Dermis lymphatic vessel endothelial cell (primary cell): ENCODE data around the gene DES. TPM values are rescaled to one million over a fixed set of nuclear protein-coding genes. Genes with fewer than 3 reads are reported as not detected.

ENCODE experiments used
- total RNA-seq: library from RNA; depleted of rRNA; stranded (reverse); fragments of >200 nt; gene quantifications from 2 replicates; pipeline ENCODE4 v1.2.1, GENCODE V29; 2014

DES gene
- total RNA-seq = not detected in 2 replicates

DNA sequence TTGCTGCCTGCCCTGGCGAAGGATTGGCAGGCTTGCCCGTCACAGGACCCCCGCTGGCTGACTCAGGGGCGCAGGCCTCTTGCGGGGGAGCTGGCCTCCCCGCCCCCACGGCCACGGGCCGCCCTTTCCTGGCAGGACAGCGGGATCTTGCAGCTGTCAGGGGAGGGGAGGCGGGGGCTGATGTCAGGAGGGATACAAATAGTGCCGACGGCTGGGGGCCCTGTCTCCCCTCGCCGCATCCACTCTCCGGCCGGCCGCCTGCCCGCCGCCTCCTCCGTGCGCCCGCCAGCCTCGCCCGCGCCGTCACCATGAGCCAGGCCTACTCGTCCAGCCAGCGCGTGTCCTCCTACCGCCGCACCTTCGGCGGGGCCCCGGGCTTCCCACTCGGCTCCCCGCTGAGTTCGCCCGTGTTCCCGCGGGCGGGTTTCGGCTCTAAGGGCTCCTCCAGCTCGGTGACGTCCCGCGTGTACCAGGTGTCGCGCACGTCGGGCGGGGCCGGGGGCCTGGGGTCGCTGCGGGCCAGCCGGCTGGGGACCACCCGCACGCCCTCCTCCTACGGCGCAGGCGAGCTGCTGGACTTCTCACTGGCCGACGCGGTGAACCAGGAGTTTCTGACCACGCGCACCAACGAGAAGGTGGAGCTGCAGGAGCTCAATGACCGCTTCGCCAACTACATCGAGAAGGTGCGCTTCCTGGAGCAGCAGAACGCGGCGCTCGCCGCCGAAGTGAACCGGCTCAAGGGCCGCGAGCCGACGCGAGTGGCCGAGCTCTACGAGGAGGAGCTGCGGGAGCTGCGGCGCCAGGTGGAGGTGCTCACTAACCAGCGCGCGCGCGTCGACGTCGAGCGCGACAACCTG is at the start of gene DES:
DES (plus strand) TSS at position 223 of the 857 bp plus-strand sequence; CDS start at position 309, 86 bp downstream.

GRCh38 chr2:219387306-219388120 is 30.7 kb upstream of the DES start, which contains the start of gene DNPEP:
Gene DNPEP (minus strand): TSS chr2:219387912. CDS start chr2:219387794, 118 bp downstream.

GRCh38 chr2:219434718-219435525 is 16.7 kb downstream of the DES start, which contains the start of gene SPEG:
Gene SPEG (plus strand): TSS chr2:219434843. CDS start chr2:219434978, 135 bp downstream.

Other genes starting within 250 kb of the DES start
- 0.54 and 1.2 TPM in 2 replicates for gene SLC23A3, start 248.3 kb upstream of the DES start, total RNA-seq
- gene CNPPD1, start 241.5 kb upstream of the DES start, total RNA-seq = 22.7 and 28.3 TPM in 2 replicates
- gene RETREG2, start 240.1 kb upstream of the DES start, total RNA-seq = 65.0 and 65.4 TPM in 2 replicates
- 19.2 and 30.6 TPM in 2 replicates for gene ZFAND2B, start 211.6 kb upstream of the DES start, total RNA-seq
- 18.7 and 25.5 TPM in 2 replicates for gene ABCB6, start 199.4 kb upstream of the DES start, total RNA-seq
- gene ATG9A, start 188.7 kb upstream of the DES start, total RNA-seq = 41.2 and 43.8 TPM in 2 replicates
- gene ANKZF1, start 188.6 kb upstream of the DES start, total RNA-seq = 20.5 and 22.2 TPM in 2 replicates
- gene GLB1L, start 172.9 kb upstream of the DES start, total RNA-seq = 3.0 and 4.1 TPM in 2 replicates
- gene STK16, start 172.9 kb upstream of the DES start, total RNA-seq = 17.7 and 20.8 TPM in 2 replicates
- not detected in 2 replicates for gene TUBA4B, start 165.1 kb upstream of the DES start, total RNA-seq
- gene TUBA4A, start 164.5 kb upstream of the DES start, total RNA-seq = 10.2 and 11.3 TPM in 2 replicates
- gene DNAJB2, start 139.0 kb upstream of the DES start, total RNA-seq = 20.8 and 21.1 TPM in 2 replicates
- gene PTPRN, start 109.0 kb upstream of the DES start, total RNA-seq = not detected in 2 replicates
- gene RESP18, start 85.6 kb upstream of the DES start, total RNA-seq = not detected in 2 replicates
- gene DNPEP, start 30.5 kb upstream of the DES start, total RNA-seq = 58.8 and 67.3 TPM in 2 replicates
- gene SPEG, start 16.5 kb downstream of the DES start, total RNA-seq = 0.54 TPM in 1 of 2 replicates, not detected in the other
- 19.5 and 25.0 TPM in 2 replicates for gene GMPPA, start 80.5 kb downstream of the DES start, total RNA-seq
- gene ASIC4, start 96.1 kb downstream of the DES start, total RNA-seq = not detected in 2 replicates
- gene CHPF, start 125.4 kb downstream of the DES start, total RNA-seq = 0.17 and 1.2 TPM in 2 replicates
- under 0.01 TPM in 1 of 2 replicates, not detected in the other for gene TMEM198, start 125.7 kb downstream of the DES start, total RNA-seq
- 25.6 and 32.1 TPM in 2 replicates for gene OBSL1, start 153.2 kb downstream of the DES start, total RNA-seq
- gene INHA, start 153.9 kb downstream of the DES start, total RNA-seq = not detected in 2 replicates
- 6.3 and 11.0 TPM in 2 replicates for gene STK11IP, start 179.5 kb downstream of the DES start, total RNA-seq
- under 0.01 and 0.26 TPM in 2 replicates for gene SLC4A3, start 209.3 kb downstream of the DES start, total RNA-seq